K562 (cell line): ENCODE data around the gene STUB1. TPM values are rescaled to one million over a fixed set of nuclear protein-coding genes. Genes with fewer than 3 reads are reported as not detected.
A peak's percentile ranks its signal among the peaks of the same experiment; 100 is the strongest.

Experiments used
- BHLHE40 ChIP-seq: IDR thresholded peaks from 2 replicates; pipeline ENCODE4 v1.6.1; 2011; ENCODE audit warnings: low read length, improper control_type of control experiment
- E2F6 ChIP-seq, 2 experiments: IDR thresholded peaks; 2 replicates each; pipeline ENCODE4 v1.6.1; 2011; ENCODE audit warnings: borderline replicate concordance in 1 of 2, control low read depth in 1 of 2, low read depth in 1 of 2, low read length in 1 of 2, mild to moderate bottlenecking in 1 of 2, mixed read lengths in 1 of 2, moderate library complexity in 1 of 2; ENCODE audit not compliant: insufficient read depth in 1 of 2, insufficient read length in 1 of 2, poor library complexity in 1 of 2, severe bottlenecking in 1 of 2; ENCODE audit errors: extremely low read depth in 1 of 2
- ETV5 ChIP-seq: sonication (generic); formaldehyde crosslinking; IDR thresholded peaks from 2 replicates; pipeline ENCODE4 v1.4.0; 2020; ENCODE audit warnings: low read depth, mild to moderate bottlenecking, missing genetic modification reagents
- MXD1 ChIP-seq: fragments of 250-450 bp; sonication (Bioruptor Pico); IDR thresholded peaks from 2 replicates; pipeline ENCODE4 v1.8.0; 2021; ENCODE audit warnings: borderline replicate concordance, mild to moderate bottlenecking, moderate library complexity; ENCODE audit not compliant: poor library complexity, severe bottlenecking
- NCOA4 ChIP-seq: fragments of 450-650 bp; IDR thresholded peaks from 2 replicates; pipeline ENCODE4 v1.6.1; 2018; ENCODE audit warnings: mild to moderate bottlenecking; ENCODE audit not compliant: partially characterized antibody
- PCBP2 ChIP-seq: fragments of 200-400 bp; formaldehyde crosslinking; IDR thresholded peaks from 2 replicates; pipeline ENCODE4 v1.6.1; 2018; ENCODE audit warnings: low read length, low read depth, mild to moderate bottlenecking, moderate library complexity; ENCODE audit not compliant: poor library complexity, severe bottlenecking
- REST ChIP-seq, 2 experiments: fragments of 450-650 bp; formaldehyde crosslinking in 1 of 2; IDR thresholded peaks; 2 replicates each; pipeline versions ENCODE4 v1.4.0 to v1.6.1; 2014 to 2020; ENCODE audit warnings: mild to moderate bottlenecking in 2 of 2, borderline replicate concordance in 1 of 2, low read depth in 1 of 2
- SMARCA5 ChIP-seq: fragments of 450-650 bp; IDR thresholded peaks from 2 replicates; pipeline ENCODE4 v1.6.1; 2016
- U2AF1 ChIP-seq: fragments of 200-400 bp; formaldehyde crosslinking; optimal IDR thresholded peaks from 2 replicates; pipeline ENCODE3; 2017; ENCODE audit warnings: mild to moderate bottlenecking, low read depth, low read length, moderate library complexity
- ZMIZ1 ChIP-seq, 2 experiments: fragments of 150-350 bp in 1 of 2; IDR thresholded peaks; 2 replicates each; pipeline ENCODE4 v1.6.1; 2012 to 2016; ENCODE audit warnings: low read depth in 2 of 2, low read length in 2 of 2, mild to moderate bottlenecking in 1 of 2, moderate library complexity in 1 of 2
- ZNF274 ChIP-seq: IDR thresholded peaks from 2 replicates; pipeline ENCODE4 v1.6.1; 2011; ENCODE audit warnings: low read depth, mild to moderate bottlenecking, low read length, moderate library complexity, borderline replicate concordance
- ZNF282 ChIP-seq: sonication (generic); formaldehyde crosslinking; IDR thresholded peaks from 2 replicates; pipeline ENCODE4 v1.8.1; 2023; ENCODE audit warnings: missing genetic modification reagents
- polyA plus RNA-seq, 8 experiments: library from polyadenylated mRNA; depleted of rRNA in 4 of 8; stranded (reverse) in 5 of 8; unstranded in 3 of 8; fragments of >200 nt; fragmentation: Nextera tagmentation in 2 of 8; fragmentation: Illumina TruSeq in 1 of 8; extraction: Ambion mirVana in 2 of 8; extraction: Trizol in 1 of 8; gene quantifications; 2 replicates each; pipeline versions ENCODE4 v1.2.1 to v1.2.3, GENCODE V29; 2011 to 2014; ENCODE audit warnings: inconsistent platforms in 1 of 8, missing spikeins in 1 of 8
- total RNA-seq, 7 experiments: library from RNA; depleted of rRNA in 6 of 7; stranded (reverse); fragments of >200 nt in 6 of 7; fragmentation: Illumina TruSeq in 2 of 7; extraction: Trizol in 2 of 7; gene quantifications; 2 replicates each; pipeline versions ENCODE4 v1.2.1 to v1.2.3, GENCODE V29; 2011 to 2021; ENCODE audit warnings: low replicate concordance in 1 of 7

Gene STUB1
- total and polyA plus RNA-seq, 9 of the 15 experiments (the other 6 are each of a cell fraction or from before 2014, with no cell fraction given) = 10.6 to 251 (median 152) TPM

GRCh38 chr16:679814-680624 lies at the start of gene STUB1 (continued):
- peak; percentile 42; the same call in 1 of the 2 replicates for TF ChIP-seq ETV5 (CRISPR knock-in tag)
- TF ChIP-seq U2AF1 = peak; percentile 24
- no peak for TF ChIP-seq ZNF274
- TF ChIP-seq NCOA4 = no peak
- TF ChIP-seq E2F6 (IDR thresholded peaks at IDR 0.05; ENCODE audit: borderline replicate concordance in 1 of 2, extremely low read depth in 1 of 2, insufficient read depth in 1 of 2, insufficient read length in 1 of 2, low read depth in 1 of 2, low read length in 1 of 2, poor library complexity in 1 of 2, severe bottlenecking in 1 of 2) = peak; percentile 26 to 53
- peak; percentile 73 for TF ChIP-seq BHLHE40
- TF ChIP-seq PCBP2 = no peak
- no peak for TF ChIP-seq ZMIZ1 (IDR thresholded peaks at IDR 0.05; ENCODE audit: low read depth in 2 of 2, low read length in 2 of 2)
- peak; percentile 16 for TF ChIP-seq MXD1
- no peak for TF ChIP-seq ZNF282 (CRISPR knock-in tag)
- no peak for TF ChIP-seq REST (IDR thresholded peaks at IDR 0.05; ENCODE audit: borderline replicate concordance)
- TF ChIP-seq REST (CRISPR knock-in tag; IDR thresholded peaks at IDR 0.05; ENCODE audit: low read depth) = peak; percentile 62; the same call in 1 of the 2 replicates
- no peak for TF ChIP-seq SMARCA5
